Measurements from ENCODE around the gene RASGEF1C.
"Not testable (repeated sequence)": the region's sequence is repeated elsewhere in the genome, so short reads cannot be mapped to it uniquely, and the experiment has no call there.

The RASGEF1C gene

GRCh38 chr5:180129291-180130190, 79.5 kb downstream of the RASGEF1C start:
- no peaks in the 10 kb centered on the region for H3K4me1 ChIP-seq (ENCODE audit: control insufficient read depth in 2 of 2, insufficient read depth in 2 of 2, low read length in 2 of 2)
- no peak overlapping the region for H3K9ac ChIP-seq (ENCODE audit: low read depth in 1 of 2, low read length in 2 of 2)
- H3K27ac ChIP-seq (ENCODE audit: low read depth in 2 of 2, low read length in 2 of 2) = no peak overlapping the region
- no peaks in the 10 kb centered on the region for H3K36me3 ChIP-seq (ENCODE audit: control insufficient read depth in 2 of 2, insufficient read depth in 2 of 2, low read length in 2 of 2)
- H3K9me3 ChIP-seq (ENCODE audit: control insufficient read depth in 2 of 2, low read length in 2 of 2) = no peaks in the 10 kb centered on the region
- H3K4me3 ChIP-seq (ENCODE audit: low read length in 2 of 2) = no peak overlapping the region
- H3K27me3 ChIP-seq (ENCODE audit: control insufficient read depth in 2 of 2, insufficient read depth in 2 of 2, low read length in 2 of 2) = peaks cover 0 to 5% of the 10 kb centered on the region in 2 donors

DNA sequence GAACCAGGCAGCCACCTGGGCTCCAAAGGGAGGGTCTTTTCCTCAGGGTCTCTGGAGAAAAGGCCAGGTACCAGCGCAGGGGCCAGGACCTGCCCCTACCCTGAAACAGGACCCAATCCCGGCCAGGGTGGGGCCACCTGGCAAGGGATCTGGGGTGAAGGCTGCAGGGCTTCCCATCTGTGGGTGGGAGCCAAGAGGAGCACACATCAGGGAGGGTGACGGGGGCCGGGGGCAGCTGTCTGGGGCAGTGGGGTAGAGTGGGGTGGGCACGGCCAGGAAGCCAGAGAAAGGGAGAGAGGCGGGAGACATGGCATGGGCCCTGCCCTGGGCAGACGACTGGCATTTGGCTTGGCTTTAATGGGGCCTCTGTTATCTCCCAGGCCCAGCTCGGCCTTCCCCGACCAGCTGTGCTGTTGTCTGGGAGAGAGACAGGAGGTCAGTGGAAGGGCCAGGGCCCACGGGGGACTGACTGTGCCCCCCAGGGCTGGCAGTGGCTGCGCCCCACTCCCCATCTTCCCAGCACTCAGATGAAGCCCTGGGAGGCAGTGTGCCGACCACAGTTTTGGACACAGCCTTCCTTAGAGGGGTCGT, 80.2 kb downstream of the RASGEF1C start:
- Histone ChIP-seq H3K9ac (ENCODE audit: low read depth in 1 of 2, low read length in 2 of 2) (no peak overlapping the region), H3K36me3 (ENCODE audit: control insufficient read depth in 2 of 2, insufficient read depth in 2 of 2, low read length in 2 of 2) (no peaks in the 10 kb centered on the region), H3K27ac (ENCODE audit: low read depth in 2 of 2, low read length in 2 of 2) (no peak overlapping the region), H3K4me1 (ENCODE audit: control insufficient read depth in 2 of 2, insufficient read depth in 2 of 2, low read length in 2 of 2) (no peaks in the 10 kb centered on the region), H3K27me3 (ENCODE audit: control insufficient read depth in 2 of 2, insufficient read depth in 2 of 2, low read length in 2 of 2) (peaks cover 0 to 5% of the 10 kb centered on the region in 2 donors), H3K4me3 (ENCODE audit: low read length in 2 of 2) (no peak overlapping the region), H3K9me3 (ENCODE audit: control insufficient read depth in 2 of 2, low read length in 2 of 2) (no peaks in the 10 kb centered on the region)

- H3K9me3 ChIP-seq (ENCODE audit: control insufficient read depth in 2 of 2, low read length in 2 of 2) = no peaks in the 10 kb centered on the region
- peaks cover 0 to 5% of the 10 kb centered on the region in 2 donors for H3K27me3 ChIP-seq (ENCODE audit: control insufficient read depth in 2 of 2, insufficient read depth in 2 of 2, low read length in 2 of 2)
- H3K4me3 ChIP-seq (ENCODE audit: low read length in 2 of 2) = no peak overlapping the region
- H3K27ac ChIP-seq (ENCODE audit: low read depth in 2 of 2, low read length in 2 of 2) = no peak overlapping the region
- no peak overlapping the region for H3K9ac ChIP-seq (ENCODE audit: low read depth in 1 of 2, low read length in 2 of 2)
- H3K36me3 ChIP-seq (ENCODE audit: control insufficient read depth in 2 of 2, insufficient read depth in 2 of 2, low read length in 2 of 2) = no peaks in the 10 kb centered on the region
- H3K4me1 ChIP-seq (ENCODE audit: control insufficient read depth in 2 of 2, insufficient read depth in 2 of 2, low read length in 2 of 2) = no peaks in the 10 kb centered on the region
Observed at GRCh38 chr5:180127682-180128670, 81.0 kb downstream of the RASGEF1C start.

DNA sequence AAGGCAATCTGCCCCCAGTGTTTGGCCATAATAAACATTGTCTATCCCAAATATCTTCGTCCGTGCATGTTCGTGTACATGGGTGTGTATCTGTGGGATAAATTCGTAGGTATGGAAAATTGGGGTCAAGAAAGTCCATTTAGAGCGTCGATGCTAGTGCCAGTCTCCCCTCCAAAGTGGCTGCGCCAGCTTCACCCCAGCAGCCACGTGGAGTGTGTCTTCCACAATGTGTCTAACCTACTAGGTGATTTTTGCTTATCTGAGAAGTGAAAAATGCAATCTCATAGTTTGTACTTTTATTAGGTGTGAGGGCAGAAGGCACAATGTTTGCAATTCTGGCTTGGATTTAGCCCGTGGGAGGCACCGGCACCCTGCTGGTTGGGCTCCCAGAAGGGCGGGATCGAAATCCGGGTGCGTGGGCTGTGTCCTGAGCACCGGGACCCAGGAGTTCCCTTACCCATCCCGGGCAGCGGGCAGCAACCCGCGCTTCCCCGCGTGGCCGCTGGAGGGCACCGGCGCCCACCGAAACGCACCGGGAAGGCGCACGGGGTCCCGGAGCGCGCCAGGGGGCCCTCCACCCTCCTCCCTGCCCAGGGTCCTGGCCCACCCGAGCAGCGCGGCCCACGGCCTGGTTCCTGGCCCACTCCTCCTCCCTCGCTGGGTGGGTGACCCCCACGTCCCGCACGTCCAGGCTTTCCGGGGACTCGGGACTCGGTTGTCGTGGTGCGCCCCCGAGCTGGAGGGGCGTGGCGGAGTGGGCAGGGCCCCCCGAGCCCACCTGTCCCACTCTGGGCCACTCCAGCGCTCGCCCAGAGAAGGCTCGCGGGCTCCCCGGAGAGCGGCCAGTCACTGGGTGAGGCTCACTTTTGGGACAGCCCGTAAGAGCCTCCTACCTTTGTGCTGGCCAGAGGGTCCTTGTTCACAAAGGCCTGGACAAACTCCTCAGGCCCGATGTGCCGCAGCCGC, 82.0 kb downstream of the RASGEF1C start:
- H3K36me3 ChIP-seq (ENCODE audit: control insufficient read depth in 2 of 2, insufficient read depth in 2 of 2, low read length in 2 of 2) = no peaks in the 10 kb centered on the region
- no peak overlapping the region for H3K27ac ChIP-seq (ENCODE audit: low read depth in 2 of 2, low read length in 2 of 2)
- no peaks in the 10 kb centered on the region for H3K9me3 ChIP-seq (ENCODE audit: control insufficient read depth in 2 of 2, low read length in 2 of 2)
- no peak overlapping the region for H3K4me3 ChIP-seq (ENCODE audit: low read length in 2 of 2)
- no peaks in the 10 kb centered on the region for H3K4me1 ChIP-seq (ENCODE audit: control insufficient read depth in 2 of 2, insufficient read depth in 2 of 2, low read length in 2 of 2)
- H3K27me3 ChIP-seq (ENCODE audit: control insufficient read depth in 2 of 2, insufficient read depth in 2 of 2, low read length in 2 of 2) = peaks cover 0 to 5% of the 10 kb centered on the region in 2 donors
- no peak overlapping the region for H3K9ac ChIP-seq (ENCODE audit: low read depth in 1 of 2, low read length in 2 of 2)

- H3K27me3 ChIP-seq (ENCODE audit: control insufficient read depth in 2 of 2, insufficient read depth in 2 of 2, low read length in 2 of 2) = not testable (repeated sequence)
Observed at GRCh38 chr5:180126156-180126555, 82.9 kb downstream of the RASGEF1C start.

GRCh38 chr5:180124662-180125061, 84.3 kb downstream of the RASGEF1C start:
- H3K9ac ChIP-seq (ENCODE audit: low read depth in 1 of 2, low read length in 2 of 2); H3K36me3 ChIP-seq (ENCODE audit: control insufficient read depth in 2 of 2, insufficient read depth in 2 of 2, low read length in 2 of 2); H3K9me3 ChIP-seq (ENCODE audit: control insufficient read depth in 2 of 2, low read length in 2 of 2); H3K27me3 ChIP-seq (ENCODE audit: control insufficient read depth in 2 of 2, insufficient read depth in 2 of 2, low read length in 2 of 2); H3K4me1 ChIP-seq (ENCODE audit: control insufficient read depth in 2 of 2, insufficient read depth in 2 of 2, low read length in 2 of 2); H3K27ac ChIP-seq (ENCODE audit: low read depth in 2 of 2, low read length in 2 of 2); H3K4me3 ChIP-seq (ENCODE audit: low read length in 2 of 2): not testable (repeated sequence)

More at GRCh38 chr5:180126156-180126555, 82.9 kb downstream of the RASGEF1C start:
- H3K4me1 ChIP-seq (ENCODE audit: control insufficient read depth in 2 of 2, insufficient read depth in 2 of 2, low read length in 2 of 2); H3K27ac ChIP-seq (ENCODE audit: low read depth in 2 of 2, low read length in 2 of 2); H3K9me3 ChIP-seq (ENCODE audit: control insufficient read depth in 2 of 2, low read length in 2 of 2); H3K36me3 ChIP-seq (ENCODE audit: control insufficient read depth in 2 of 2, insufficient read depth in 2 of 2, low read length in 2 of 2); H3K9ac ChIP-seq (ENCODE audit: low read depth in 1 of 2, low read length in 2 of 2); H3K4me3 ChIP-seq (ENCODE audit: low read length in 2 of 2): not testable (repeated sequence)

GRCh38 chr5:180122875-180123274, 86.1 kb downstream of the RASGEF1C start:
- no peak overlapping the region for H3K27ac ChIP-seq (ENCODE audit: low read depth in 2 of 2, low read length in 2 of 2)
- peaks cover 2 to 5% of the 10 kb centered on the region in 2 donors for H3K27me3 ChIP-seq (ENCODE audit: control insufficient read depth in 2 of 2, insufficient read depth in 2 of 2, low read length in 2 of 2)
- no peaks in the 10 kb centered on the region for H3K36me3 ChIP-seq (ENCODE audit: control insufficient read depth in 2 of 2, insufficient read depth in 2 of 2, low read length in 2 of 2)
- H3K9ac ChIP-seq (ENCODE audit: low read depth in 1 of 2, low read length in 2 of 2) = no peak overlapping the region
- no peaks in the 10 kb centered on the region for H3K9me3 ChIP-seq (ENCODE audit: control insufficient read depth in 2 of 2, low read length in 2 of 2)
- no peak overlapping the region for H3K4me3 ChIP-seq (ENCODE audit: low read length in 2 of 2)
- no peaks in the 10 kb centered on the region for H3K4me1 ChIP-seq (ENCODE audit: control insufficient read depth in 2 of 2, insufficient read depth in 2 of 2, low read length in 2 of 2)

GRCh38 chr5:180121826-180122413, 87.1 kb downstream of the RASGEF1C start:
- Histone ChIP-seq H3K27ac (ENCODE audit: low read depth in 2 of 2, low read length in 2 of 2) (no peak overlapping the region), H3K9ac (ENCODE audit: low read depth in 1 of 2, low read length in 2 of 2) (no peak overlapping the region), H3K4me1 (ENCODE audit: control insufficient read depth in 2 of 2, insufficient read depth in 2 of 2, low read length in 2 of 2) (no peaks in the 10 kb centered on the region), H3K36me3 (ENCODE audit: control insufficient read depth in 2 of 2, insufficient read depth in 2 of 2, low read length in 2 of 2) (no peaks in the 10 kb centered on the region), H3K9me3 (ENCODE audit: control insufficient read depth in 2 of 2, low read length in 2 of 2) (no peaks in the 10 kb centered on the region), H3K27me3 (ENCODE audit: control insufficient read depth in 2 of 2, insufficient read depth in 2 of 2, low read length in 2 of 2) (peaks cover 2 to 5% of the 10 kb centered on the region in 2 donors), H3K4me3 (ENCODE audit: low read length in 2 of 2) (no peak overlapping the region)

All from mucosa of rectum (tissue), 2 donors.